ENCODE data around the gene STIMATE. TPM values are rescaled to one million over a fixed set of nuclear protein-coding genes. Genes with fewer than 3 reads are reported as not detected.

The STIMATE gene
- 10.9 and 20.8 TPM in 2 replicates for total RNA-seq

DNA sequence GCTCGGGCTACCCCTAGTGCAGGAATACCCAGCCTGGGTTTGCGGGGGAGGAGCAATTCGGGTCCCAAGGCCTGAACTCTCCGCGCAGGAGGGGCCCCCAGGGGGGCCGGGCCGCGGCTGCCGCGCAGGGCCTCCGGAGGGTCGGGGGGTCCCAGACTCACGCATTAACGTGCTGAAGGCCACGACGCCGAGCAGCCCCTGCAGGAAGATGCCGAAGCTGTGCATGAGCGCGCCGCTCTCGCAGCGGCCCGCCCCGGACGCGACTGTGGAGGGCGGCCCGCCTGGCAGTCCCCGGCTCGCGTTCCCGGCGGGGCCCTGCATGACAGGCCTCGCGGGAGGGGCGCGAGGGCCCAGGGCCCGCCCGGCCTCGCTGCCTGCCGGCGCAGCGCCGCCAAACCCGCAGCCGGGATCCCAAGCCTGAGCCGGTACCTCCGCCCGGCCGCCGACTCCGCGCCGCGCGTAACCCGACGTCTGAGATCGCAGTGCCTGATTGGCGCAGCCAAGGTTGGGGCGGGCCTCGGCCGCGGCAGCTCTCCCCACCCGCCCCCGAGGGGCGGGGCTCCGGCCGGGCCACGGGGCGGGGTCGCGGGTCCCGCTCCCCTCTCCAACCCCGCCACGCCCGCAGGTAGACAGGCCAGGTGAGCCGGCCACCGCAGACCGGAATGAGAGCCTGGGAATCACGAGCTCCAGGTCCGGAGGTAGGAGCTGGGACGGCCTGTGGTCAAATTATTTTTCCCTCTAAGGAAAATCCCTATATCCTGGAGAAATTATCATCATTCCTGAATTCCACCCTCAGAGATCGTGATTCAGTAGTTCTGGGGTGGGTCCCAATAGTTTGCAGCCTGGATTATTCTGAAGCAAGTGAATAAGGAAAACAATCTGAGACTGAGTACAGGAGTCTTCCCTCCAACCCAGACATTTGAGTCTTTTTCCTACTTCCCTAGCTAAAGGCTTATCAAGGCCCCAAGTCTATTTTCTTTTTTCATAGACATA, at the start of gene STIMATE:
STIMATE (minus strand) TSS at position 419 of the 993 bp plus-strand sequence; CDS start at position 321, 98 bp downstream.

DNA sequence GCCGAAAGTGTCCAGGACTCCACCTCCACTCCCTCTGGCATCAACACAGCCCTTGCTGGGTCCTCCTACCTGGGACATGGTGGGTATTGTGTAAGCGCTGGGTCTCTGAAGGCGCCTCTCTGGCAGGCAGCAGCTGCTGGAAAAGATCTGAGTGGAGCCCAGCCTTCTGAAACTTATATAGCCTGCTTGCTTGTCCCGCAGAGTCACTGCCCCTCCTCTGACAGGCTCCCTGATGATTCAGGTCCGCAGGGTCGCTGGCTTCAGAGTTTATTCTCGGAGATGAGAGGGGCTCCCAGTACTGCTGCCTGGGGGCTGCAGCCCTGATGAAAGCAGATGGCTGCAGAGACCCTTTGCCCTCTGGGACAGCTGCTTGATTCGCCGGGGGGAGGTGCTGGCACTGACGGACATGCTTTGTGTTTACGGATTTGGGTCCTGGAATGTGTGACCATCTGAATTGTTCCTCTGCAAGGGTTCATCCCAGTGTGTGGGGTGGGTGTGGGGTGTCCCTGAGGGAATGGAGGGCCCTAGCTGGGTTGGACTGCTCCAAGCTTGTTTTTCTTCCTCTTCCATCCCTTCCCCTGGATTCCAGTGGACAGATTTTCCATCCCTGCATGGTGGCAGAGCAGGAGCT, 62.4 kb downstream of the STIMATE start, which contains the start of gene MUSTN1:
MUSTN1 (minus strand) TSS at position 149 of the 631 bp plus-strand sequence; CDS start at position 78, 71 bp downstream.

GRCh38 chr3:52830535-52831258, 66.7 kb downstream of the STIMATE start, which contains the start of gene ITIH4:
TSS of gene ITIH4 (minus strand) at chr3:52830672. CDS start at chr3:52830642, 30 bp downstream.

GRCh38 chr3:52794612-52795099, 102.7 kb downstream of the STIMATE start, which contains the start of gene ITIH3:
TSS of gene ITIH3 (plus strand) at chr3:52794796. CDS start at chr3:52794804, 8 bp downstream.

Other genes with a start within 250 kb of the STIMATE start
- 20.4 and 33.0 TPM in 2 replicates for gene PBRM1, start 211.6 kb downstream of the STIMATE start, total RNA-seq
- gene GNL3, start 211.5 kb downstream of the STIMATE start, total RNA-seq, result 68.1 and 106 TPM in 2 replicates
- 58.9 and 70.5 TPM in 2 replicates for gene GLT8D1, start 191.8 kb downstream of the STIMATE start, total RNA-seq
- gene SPCS1, start 191.4 kb downstream of the STIMATE start, total RNA-seq, result 145 and 216 TPM in 2 replicates
- 11.9 and 15.1 TPM in 2 replicates for gene NEK4, start 126.6 kb downstream of the STIMATE start, total RNA-seq
- not detected in 2 replicates for gene ITIH1, start 119.9 kb downstream of the STIMATE start, total RNA-seq
- not detected in 2 replicates for gene ITIH3, start 102.8 kb downstream of the STIMATE start, total RNA-seq
- 1.2 and 1.7 TPM in 2 replicates for gene ITIH4, start 66.9 kb downstream of the STIMATE start, total RNA-seq
- gene MUSTN1, start 62.5 kb downstream of the STIMATE start, total RNA-seq, result 1.6 TPM in 1 of 2 replicates, not detected in the other
- 11.9 and 16.4 TPM in 2 replicates for gene SFMBT1, start 148.5 kb upstream of the STIMATE start, total RNA-seq
- 19.4 and 26.8 TPM in 2 replicates for gene RFT1, start 232.9 kb upstream of the STIMATE start, total RNA-seq